HG02610 (cell line): ENCODE data around the gene PLCB1.

ENCODE experiments used
- ATAC-seq: cut with Tn5 transposase; IDR thresholded peaks from one replicate; pipeline ENCODE4 v1.9.1; 2021; ENCODE audit warnings: mild to moderate bottlenecking, moderate library complexity; ENCODE audit not compliant: unreplicated experiment

The PLCB1 gene

GRCh38 chr20:8208226-8208625 lies 76.2 kb downstream of the PLCB1 start:
- ATAC-seq, result no peak

DNA sequence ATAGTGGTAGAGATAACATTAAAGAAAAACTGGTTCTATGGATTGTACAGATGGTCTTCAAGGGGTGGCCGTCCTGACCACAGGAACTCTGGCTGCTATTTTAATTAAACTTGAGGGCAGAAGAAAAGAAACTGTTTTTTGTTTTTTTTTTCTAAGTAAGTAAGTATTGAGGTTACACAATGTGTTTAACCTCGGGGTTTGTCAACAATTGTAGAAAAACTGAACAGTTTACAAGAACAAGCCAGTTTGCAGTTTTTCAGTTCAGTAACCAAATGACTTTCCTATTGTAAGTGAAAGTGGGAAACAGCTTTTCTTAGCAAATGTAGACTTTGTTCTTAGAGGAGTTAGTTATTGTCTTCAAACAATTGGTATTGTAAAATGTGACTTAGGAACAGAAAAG lies 77.0 kb downstream of the PLCB1 start:
- ATAC-seq, result no peak

DNA sequence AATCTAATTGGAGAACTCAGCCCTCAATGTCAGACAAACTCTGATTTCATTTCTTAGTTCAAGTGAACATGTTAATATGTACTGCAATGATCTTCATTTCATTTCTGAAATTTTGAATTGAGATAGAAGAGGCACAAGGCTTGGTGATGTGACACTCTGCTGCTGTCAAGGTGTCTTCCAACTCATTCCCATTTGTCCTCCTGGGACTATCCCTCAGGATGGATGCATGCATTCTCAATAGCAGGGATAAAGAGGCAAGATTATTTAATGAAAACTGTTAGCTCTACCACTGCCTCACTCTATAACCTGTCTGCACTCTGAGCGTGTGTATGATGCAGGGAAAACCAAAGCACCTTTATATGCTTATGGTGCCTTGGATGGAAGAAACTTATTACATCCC lies 78.7 kb downstream of the PLCB1 start:
- no peak for ATAC-seq

DNA sequence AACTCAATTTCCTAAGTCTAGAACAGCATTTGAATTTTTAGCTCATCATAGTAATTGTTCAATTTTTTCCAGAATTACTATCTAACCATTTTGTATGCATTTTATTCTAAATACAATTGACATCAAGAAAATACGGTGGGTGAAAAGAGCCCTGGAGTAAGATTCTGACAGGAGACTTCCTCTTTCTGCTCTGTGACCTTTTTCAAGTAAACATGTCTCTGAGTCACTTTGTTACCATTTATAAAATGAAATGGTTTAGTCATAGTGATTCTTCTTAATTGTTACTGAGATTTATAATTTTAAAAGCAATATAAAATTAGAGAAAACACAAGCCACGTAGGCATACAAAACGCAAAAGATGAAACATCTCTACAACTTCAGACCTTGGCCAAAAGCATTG lies 80.2 kb downstream of the PLCB1 start:
- peak; percentile 29 for ATAC-seq

GRCh38 chr20:8213270-8213669 lies 81.2 kb downstream of the PLCB1 start:
- no peak for ATAC-seq

DNA sequence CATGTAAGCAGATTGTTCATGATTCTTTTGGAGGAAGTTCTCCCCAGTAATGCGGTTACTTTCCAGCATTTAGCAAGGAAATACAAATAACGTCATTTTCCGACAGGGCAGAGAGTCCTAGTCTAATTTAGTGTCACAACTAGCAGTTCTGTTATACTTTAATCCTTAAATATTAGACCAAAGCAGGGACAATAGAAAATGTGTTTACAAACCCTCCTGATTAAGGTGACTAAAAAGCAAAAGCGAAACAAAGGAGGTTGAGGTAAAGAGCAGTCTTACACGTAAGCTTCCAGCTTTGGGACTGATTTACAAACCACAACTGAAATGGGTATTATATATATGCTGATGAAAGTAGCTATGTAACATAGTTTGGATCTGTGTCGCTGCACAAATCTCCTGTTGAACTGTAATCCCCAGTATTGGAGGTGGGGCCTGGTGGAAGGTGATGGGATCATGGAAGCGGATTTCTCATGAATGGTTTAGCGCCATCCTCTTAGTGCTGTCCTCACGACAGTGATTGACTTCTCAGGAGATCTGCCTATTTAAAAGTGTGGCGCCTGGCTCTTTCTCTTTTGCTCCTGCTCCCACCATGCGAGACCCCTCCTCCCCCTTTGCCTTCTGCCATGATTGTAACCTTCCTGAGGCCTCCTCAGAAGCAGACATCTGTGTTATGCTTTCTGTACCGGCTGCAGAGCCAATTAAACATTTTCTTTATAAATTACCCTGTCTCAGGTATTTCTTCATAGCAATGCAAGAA lies 81.9 kb downstream of the PLCB1 start:
- peak; percentile 84 for ATAC-seq

DNA sequence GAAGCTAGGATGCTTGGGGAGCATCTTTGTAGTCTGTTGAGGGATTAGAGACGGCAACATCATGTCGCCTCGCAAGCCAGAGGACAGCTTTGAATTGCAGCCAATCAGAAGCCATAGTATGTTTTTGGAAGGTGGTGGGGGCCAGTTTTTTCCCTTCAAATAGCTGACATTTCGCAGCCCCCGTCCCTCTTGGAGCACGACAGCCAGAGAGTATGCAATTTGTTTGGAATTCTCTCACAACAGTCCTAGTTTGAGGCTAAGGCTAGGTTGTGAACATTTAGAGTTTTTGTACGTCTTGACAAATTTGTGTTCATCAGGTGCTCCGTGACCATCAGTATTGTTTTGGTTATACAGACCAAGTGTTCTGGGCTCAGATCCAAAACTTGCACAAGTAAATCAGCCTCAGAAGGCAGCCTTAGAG lies 83.3 kb downstream of the PLCB1 start:
- ATAC-seq, result no peak

GRCh38 chr20:8216375-8217200 lies 84.5 kb downstream of the PLCB1 start:
- peak; percentile 35 for ATAC-seq

DNA sequence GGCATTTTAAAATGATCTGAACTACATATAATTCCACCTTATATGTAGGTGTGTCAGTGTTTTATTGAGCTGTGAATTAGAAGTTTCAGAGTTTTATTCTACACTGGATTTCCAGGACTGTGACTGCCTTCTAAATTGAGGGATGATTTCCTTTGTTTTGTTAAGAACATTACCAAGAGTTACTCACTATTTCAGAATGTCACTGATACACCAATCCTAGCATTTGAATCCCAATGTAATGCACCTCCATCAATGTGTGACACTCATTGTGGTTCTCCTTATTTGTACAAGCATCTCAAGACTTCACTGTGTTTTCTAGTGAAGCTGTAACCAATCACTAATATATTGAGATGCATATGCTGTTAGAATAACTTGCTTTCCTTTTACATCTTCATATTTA lies 86.8 kb downstream of the PLCB1 start:
- ATAC-seq, result no peak

DNA sequence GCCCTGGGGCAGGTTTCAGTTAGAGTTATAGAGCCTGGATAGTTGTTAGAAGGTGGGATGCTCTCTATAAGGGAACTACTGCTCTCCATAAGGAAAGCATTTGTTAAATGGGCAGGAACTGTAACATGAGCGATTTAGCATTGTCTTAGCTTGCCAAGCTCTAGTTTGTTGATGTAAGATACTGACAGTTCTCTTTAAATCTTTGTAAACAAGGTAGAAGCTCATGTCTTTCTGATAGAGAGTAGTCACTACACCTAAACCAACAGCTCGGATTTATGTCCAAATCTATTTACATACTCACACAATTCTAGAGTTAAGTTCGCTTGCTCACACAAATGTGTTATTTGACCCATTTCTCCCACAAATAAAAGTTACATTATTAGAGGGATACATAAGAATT lies 87.3 kb downstream of the PLCB1 start:
- no peak for ATAC-seq

DNA sequence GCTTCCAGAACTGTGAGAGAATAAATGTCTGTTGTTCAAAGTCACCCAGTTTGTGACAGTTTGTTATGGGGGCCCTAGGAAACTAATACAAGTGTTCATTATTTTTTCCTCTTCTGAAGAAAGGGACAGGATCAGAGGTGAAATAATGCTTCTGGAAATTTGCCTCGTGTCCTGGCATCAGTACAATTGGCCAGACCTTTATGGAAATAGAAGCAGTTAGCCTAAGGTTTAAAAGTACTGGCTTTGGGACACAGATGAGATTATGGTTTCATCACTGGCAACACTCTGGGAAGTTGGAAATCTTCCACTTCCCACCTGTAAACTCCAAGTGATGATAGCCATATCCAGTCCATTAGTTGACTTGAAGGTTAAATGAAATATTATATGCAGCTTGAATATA lies 88.7 kb downstream of the PLCB1 start:
- ATAC-seq, result no peak

DNA sequence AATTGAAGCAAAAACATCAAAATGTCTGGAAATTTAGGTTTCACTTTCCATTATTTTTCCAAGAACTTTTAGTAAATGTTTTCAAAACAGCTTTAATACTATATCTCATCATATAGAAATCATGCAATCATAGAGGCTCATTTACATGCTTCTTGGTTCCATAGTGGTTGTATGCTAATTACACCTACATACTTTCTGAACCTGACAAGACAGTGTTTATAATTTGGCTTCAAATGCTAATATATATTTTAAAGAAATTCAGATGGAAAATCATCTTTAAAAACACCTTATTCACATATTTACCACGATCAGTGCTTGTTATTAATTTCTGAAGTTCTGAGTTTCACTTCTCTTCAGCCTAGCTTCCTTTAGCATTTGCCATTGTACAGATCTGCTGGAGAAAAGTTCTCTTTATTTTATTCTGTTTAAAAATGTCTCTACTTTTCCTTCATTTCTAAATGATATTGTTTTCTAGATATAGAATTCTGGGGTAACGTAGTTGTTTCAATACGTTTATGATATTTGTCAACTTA lies 89.9 kb downstream of the PLCB1 start:
- peak; percentile 67 for ATAC-seq

GRCh38 chr20:8223091-8223870 lies 91.2 kb downstream of the PLCB1 start:
- ATAC-seq, result no peak

DNA sequence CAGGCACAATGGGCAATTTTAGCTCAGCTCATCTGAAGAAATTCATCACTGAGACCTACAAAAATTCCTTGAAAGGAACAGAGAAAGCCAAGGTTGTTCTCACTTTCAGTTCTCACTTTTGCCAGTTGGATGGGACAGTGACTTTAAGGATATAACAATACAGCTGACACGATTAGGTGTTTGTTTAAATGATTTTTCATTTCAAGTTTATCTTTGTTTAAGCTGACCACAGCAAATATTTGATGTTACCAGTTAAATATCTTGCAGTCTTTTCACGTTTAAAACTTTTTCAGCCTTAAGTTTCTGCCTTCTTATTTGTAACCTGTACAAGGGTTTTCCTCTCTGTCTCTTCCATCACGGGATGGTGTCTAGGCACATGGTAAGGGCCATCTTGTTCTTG lies 93.6 kb downstream of the PLCB1 start:
- ATAC-seq, result no peak

DNA sequence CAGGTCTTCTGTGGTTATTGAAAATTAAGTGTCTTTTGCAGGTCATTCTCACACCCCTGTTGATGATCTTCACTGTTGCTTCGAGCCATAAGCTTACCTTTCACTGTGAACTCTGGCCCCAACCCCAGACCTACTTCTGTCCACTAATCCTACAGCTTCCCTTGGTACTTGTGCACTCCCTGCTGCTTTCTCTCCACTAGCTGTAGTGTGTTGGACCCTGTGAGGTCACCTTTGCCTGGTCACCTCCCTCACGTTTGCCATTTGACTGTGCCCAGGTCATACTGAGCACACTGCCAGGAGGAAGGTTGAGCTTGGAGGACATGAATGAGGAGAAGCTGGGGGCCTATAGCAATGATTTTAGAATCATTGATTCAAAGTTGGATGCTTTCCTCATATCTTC lies 94.0 kb downstream of the PLCB1 start:
- ATAC-seq, result no peak

GRCh38 chr20:8227293-8227692 lies 95.2 kb downstream of the PLCB1 start:
- ATAC-seq, result no peak

DNA sequence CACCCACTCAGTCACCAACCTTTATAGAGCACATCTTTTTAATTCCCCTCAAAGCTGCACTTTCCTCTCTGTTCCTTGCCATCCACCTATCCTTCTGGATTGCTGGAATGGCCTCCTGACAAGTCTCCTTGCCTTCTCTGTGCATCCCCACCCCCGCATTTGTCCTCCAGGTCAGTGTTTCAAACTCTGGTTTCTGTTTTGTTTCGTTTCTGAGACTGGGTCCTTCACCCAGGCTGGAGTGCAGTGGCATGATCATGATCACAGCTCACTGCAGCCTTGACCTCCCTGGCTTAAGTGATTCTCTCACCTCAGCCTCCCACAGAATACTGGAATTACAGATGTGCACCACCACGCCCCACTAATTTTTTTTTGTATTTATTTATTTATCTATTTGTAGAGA lies 96.2 kb downstream of the PLCB1 start:
- no peak for ATAC-seq

GRCh38 chr20:8229090-8229489 lies 97.0 kb downstream of the PLCB1 start:
- ATAC-seq, result no peak

- ATAC-seq, result no peak
Measured at GRCh38 chr20:8231038-8231437, 99.0 kb downstream of the PLCB1 start.

DNA sequence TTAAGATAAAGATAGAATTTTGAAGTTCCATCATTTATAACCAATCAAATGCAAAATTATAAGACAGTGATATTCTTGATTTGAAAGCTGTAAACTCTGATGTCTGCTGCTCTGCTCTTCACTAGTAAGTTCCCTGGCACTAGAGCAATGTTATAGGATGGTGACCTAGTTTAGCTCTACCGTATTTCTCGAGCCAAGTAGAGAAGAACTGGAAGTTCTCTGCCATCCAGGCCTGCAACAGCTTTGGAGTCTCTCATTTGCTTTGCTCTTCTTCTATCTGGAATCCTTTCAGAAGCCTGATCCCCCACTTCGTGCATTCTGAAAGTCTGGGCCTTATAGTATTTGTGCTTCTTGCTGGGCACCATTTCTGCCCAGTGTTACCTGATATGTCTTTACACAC lies 100.3 kb downstream of the PLCB1 start:
- no peak for ATAC-seq

GRCh38 chr20:8234580-8234979 lies 102.5 kb downstream of the PLCB1 start:
- no peak for ATAC-seq
